GM23338 (cell line): ENCODE results near the gene SUN2. TPM values are rescaled to one million over a fixed set of nuclear protein-coding genes. Genes with fewer than 3 reads are reported as not detected.

Source experiments
- ATAC-seq: fragments of 200-7000 bp; cut with Tn5 transposase; 3 replicates; pipeline ENCODE4 v1.9.1; 2020
- DNase-seq: peaks from one replicate; pipeline ENCODE4 v3.0.0-alpha.2; 2015; ENCODE audit warnings: low spot score
- H2AFZ ChIP-seq: fragments of 200-600 bp; sonication (generic); 2 replicates; pipeline ENCODE4 v1.8.0; 2016; ENCODE audit warnings: antibody characterized with exemption, mild to moderate bottlenecking, moderate library complexity
- H3F3A ChIP-seq: fragments of 200-600 bp; sonication (generic); replicated peaks from 2 replicates; pipeline ENCODE4 v1.8.0; 2017; ENCODE audit warnings: antibody characterized with exemption, mixed run types, low read depth
- H3K27ac ChIP-seq: fragments of 200-600 bp; sonication (generic); 2 replicates; pipeline ENCODE4 v1.6.1; 2016; ENCODE audit warnings: low read depth
- H3K27me3 ChIP-seq: fragments of 200-600 bp; sonication (generic); 2 replicates; pipeline ENCODE4 v1.8.0; 2016; ENCODE audit warnings: mild to moderate bottlenecking, mixed run types, moderate library complexity; ENCODE audit not compliant: insufficient read depth
- H3K36me3 ChIP-seq: fragments of 200-600 bp; sonication (generic); 2 replicates; pipeline ENCODE4 v1.8.0; 2016; ENCODE audit warnings: mild to moderate bottlenecking; ENCODE audit not compliant: insufficient read depth
- H3K4me1 ChIP-seq: fragments of 200-600 bp; sonication (generic); 2 replicates; pipeline ENCODE4 v1.8.0; 2016; ENCODE audit warnings: mild to moderate bottlenecking, moderate library complexity; ENCODE audit not compliant: insufficient read depth
- H3K4me2 ChIP-seq: fragments of 200-600 bp; sonication (generic); 2 replicates; pipeline ENCODE4 v1.7.1; 2017; ENCODE audit warnings: mixed run types
- H3K4me3 ChIP-seq: fragments of 200-600 bp; sonication (generic); 2 replicates; pipeline ENCODE4 v1.6.1; 2016; ENCODE audit warnings: mixed run types
- H3K79me2 ChIP-seq: fragments of 200-600 bp; sonication (generic); replicated peaks from 2 replicates; pipeline ENCODE4 v1.8.0; 2017; ENCODE audit warnings: mild to moderate bottlenecking; ENCODE audit not compliant: insufficient read depth
- H3K9me2 ChIP-seq: fragments of 200-600 bp; sonication (generic); 2 replicates; pipeline ENCODE4 v1.8.0; 2017; ENCODE audit not compliant: insufficient read depth
- H4K20me1 ChIP-seq: fragments of 200-600 bp; sonication (generic); replicated peaks from 2 replicates; pipeline ENCODE4 v1.8.0; 2017; ENCODE audit warnings: mild to moderate bottlenecking; ENCODE audit not compliant: insufficient read depth
- H3K27ac Mint-ChIP-seq: 2 replicates; pipeline ENCODE4 v1.8.0; 2020; ENCODE audit warnings: inconsistent platforms, mild to moderate bottlenecking, moderate library complexity, mixed read lengths
- H3K27me3 Mint-ChIP-seq: 3 replicates; pipeline ENCODE4 v1.8.0; 2022; ENCODE audit warnings: low read depth, mild to moderate bottlenecking, moderate library complexity, mixed read lengths, inconsistent platforms; ENCODE audit not compliant: insufficient read depth, poor library complexity
- H3K36me3 Mint-ChIP-seq: 3 replicates; pipeline ENCODE4 v1.8.0; 2021; ENCODE audit warnings: low read depth, mild to moderate bottlenecking, inconsistent platforms, moderate library complexity, mixed read lengths
- H3K4me1 Mint-ChIP-seq: 3 replicates; pipeline ENCODE4 v1.8.0; 2020; ENCODE audit warnings: mild to moderate bottlenecking, inconsistent platforms, mixed read lengths
- H3K4me3 Mint-ChIP-seq: 3 replicates; pipeline ENCODE4 v1.8.0; 2021; ENCODE audit warnings: moderate library complexity, mild to moderate bottlenecking, inconsistent platforms, mixed read lengths
- H3K9me3 Mint-ChIP-seq: 3 replicates; pipeline ENCODE4 v1.8.0; 2020; ENCODE audit warnings: moderate library complexity, mild to moderate bottlenecking, inconsistent platforms, mixed read lengths
- CREB1 ChIP-seq: fragments of 250-450 bp; sonication (Bioruptor Pico); IDR thresholded peaks from 2 replicates; pipeline ENCODE4 v1.5.0; 2020; ENCODE audit warnings: low read depth, mild to moderate bottlenecking, moderate library complexity
- CTCF ChIP-seq, 2 experiments: fragments of 200-600 bp in 1 of 2; sonication (generic) in 1 of 2; conservative IDR thresholded peaks; 2 replicates each; pipeline versions ENCODE4 v1.5.1 to v1.6.1; 2016 to 2017; ENCODE audit warnings: antibody characterized with exemption in 2 of 2, low read depth in 2 of 2, mild to moderate bottlenecking in 2 of 2, moderate library complexity in 1 of 2
- EZH2 ChIP-seq: fragments of 200-600 bp; sonication (generic); IDR thresholded peaks from one replicate; pipeline ENCODE4 v1.8.0; 2017; ENCODE audit warnings: antibody characterized with exemption, mild to moderate bottlenecking, low read depth; ENCODE audit not compliant: unreplicated experiment
- EZH2phosphoT487 ChIP-seq: fragments of 200-600 bp; sonication (generic); IDR thresholded peaks from one replicate; pipeline ENCODE4 v1.8.1; 2018; ENCODE audit warnings: antibody characterized with exemption; ENCODE audit not compliant: unreplicated experiment
- JUNB ChIP-seq: IDR thresholded peaks from one replicate; pipeline ENCODE4 v1.6.1; 2016; ENCODE audit warnings: antibody characterized with exemption; ENCODE audit not compliant: unreplicated experiment
- POLR2AphosphoS5 ChIP-seq: IDR thresholded peaks from 2 replicates; pipeline ENCODE4 v1.6.1; 2016; ENCODE audit warnings: antibody characterized with exemption, low read depth
- REST ChIP-seq: IDR thresholded peaks from one replicate; pipeline ENCODE4 v1.6.1; 2018; ENCODE audit warnings: antibody characterized with exemption; ENCODE audit not compliant: unreplicated experiment
- ZNF114 ChIP-seq: fragments of 250-450 bp; sonication (Bioruptor Pico); IDR thresholded peaks from 2 replicates; pipeline ENCODE4 v1.5.0; 2020; ENCODE audit warnings: mild to moderate bottlenecking, moderate library complexity
- ZNF331 ChIP-seq: fragments of 250-450 bp; sonication (Bioruptor Pico); IDR thresholded peaks from 2 replicates; pipeline ENCODE4 v1.5.0; 2020; ENCODE audit warnings: low read depth, mild to moderate bottlenecking, moderate library complexity
- ZNF462 ChIP-seq: fragments of 250-450 bp; sonication (Bioruptor Pico); IDR thresholded peaks from 2 replicates; pipeline ENCODE4 v1.5.0; 2020; ENCODE audit warnings: mild to moderate bottlenecking, moderate library complexity
- polyA plus RNA-seq: library from polyadenylated mRNA; unstranded; fragments of >200 nt; fragmentation: Nextera tagmentation; extraction: Ambion mirVana; gene quantifications from 2 replicates; pipeline ENCODE4 v1.2.1, GENCODE V29; 2016
- total RNA-seq: library from RNA; depleted of rRNA; stranded (reverse); fragments of >200 nt; shearing (Covaris generic); gene quantifications from 2 replicates; pipeline ENCODE4 v1.2.3, GENCODE V29; 2014

SUN2 gene
- total and polyA plus RNA-seq, 2 experiments from 2014 or later = 7.2 to 17.6 TPM

- H3K9me3 Mint-ChIP-seq = no peaks in the 10 kb centered on the region
- H4K20me1 ChIP-seq = no peaks in the 10 kb centered on the region; the same call in 1 of the 2 replicates
- H3K9me2 ChIP-seq = no peaks in the 10 kb centered on the region
- no peaks in the 10 kb centered on the region for H3F3A ChIP-seq
- no peak overlapping the region; the same call in 2 of the 3 replicates for H3K4me3 Mint-ChIP-seq
- DNase-seq = no peak
- no peak overlapping the region for H3K27ac ChIP-seq
- peak overlapping the region; percentile 33; the same call in 1 of the 2 replicates for H3K27ac Mint-ChIP-seq
- no peak overlapping the region for H3K4me3 ChIP-seq
- no peaks in the 10 kb centered on the region for H3K4me1 ChIP-seq
- no peaks in the 10 kb centered on the region for H3K79me2 ChIP-seq
- H3K36me3 ChIP-seq = no peaks in the 10 kb centered on the region
- no peak overlapping the region for H2AFZ ChIP-seq
- H3K27me3 Mint-ChIP-seq = peaks cover 2% of the 10 kb centered on the region
- no peak overlapping the region for H3K4me2 ChIP-seq
- no peaks in the 10 kb centered on the region; the same call in 2 of the 3 replicates for H3K36me3 Mint-ChIP-seq
- no peak for TF ChIP-seq POLR2AphosphoS5
- peak; percentile 88 for ATAC-seq
- peaks cover 8% of the 10 kb centered on the region for H3K4me1 Mint-ChIP-seq
- no peaks in the 10 kb centered on the region for H3K27me3 ChIP-seq
These were observed 26.8 kb upstream of the SUN2 start for GRCh38 chr22:38782402-38783094.

- Histone ChIP-seq H3K4me2 (no peak overlapping the region), H4K20me1 (no peaks in the 10 kb centered on the region; the same call in 1 of the 2 replicates), H3F3A (no peaks in the 10 kb centered on the region), H2AFZ (no peak overlapping the region), H3K27ac (no peak overlapping the region), H3K4me1 (no peaks in the 10 kb centered on the region), H3K4me3 (no peak overlapping the region), H3K9me2 (no peaks in the 10 kb centered on the region), H3K36me3 (no peaks in the 10 kb centered on the region), H3K27me3 (no peaks in the 10 kb centered on the region), H3K79me2 (no peaks in the 10 kb centered on the region)
- DNase-seq (no peak), ATAC-seq (no peak)
- H3K4me1 Mint-ChIP-seq = peaks cover 11% of the 10 kb centered on the region
- H3K36me3 Mint-ChIP-seq = no peaks in the 10 kb centered on the region; the same call in 2 of the 3 replicates
- no peak overlapping the region for H3K27ac Mint-ChIP-seq
- H3K9me3 Mint-ChIP-seq = no peaks in the 10 kb centered on the region
- peaks cover 8% of the 10 kb centered on the region for H3K27me3 Mint-ChIP-seq
- H3K4me3 Mint-ChIP-seq = no peak overlapping the region; the same call in 2 of the 3 replicates
- TF ChIP-seq CTCF (conservative IDR thresholded peaks at IDR 0.05; ENCODE audit: low read depth in 2 of 2) = no peak
- TF ChIP-seq JUNB = no peak
- TF ChIP-seq ZNF462 = no peak
- TF ChIP-seq REST = no peak
- TF ChIP-seq POLR2AphosphoS5 = no peak
- no peak for TF ChIP-seq ZNF114 (CRISPR knock-in tag)
- TF ChIP-seq EZH2phosphoT487 = no peak
- TF ChIP-seq CREB1 (CRISPR knock-in tag) = no peak
- TF ChIP-seq EZH2 = no peak
- no peak for TF ChIP-seq ZNF331 (CRISPR knock-in tag)
These were observed 25.2 kb upstream of the SUN2 start for GRCh38 chr22:38781033-38781432.
